ENCODE results near the gene HEPH.
"Not testable (repeated sequence)": the region's sequence is repeated elsewhere in the genome, so short reads cannot be mapped to it uniquely, and the experiment has no call there.

The HEPH gene

GRCh38 chrX:66233209-66233608 is 69.2 kb downstream of the HEPH start:
- DNase-seq = no peak

GRCh38 chrX:66233904-66234303 is 69.9 kb downstream of the HEPH start:
- DNase-seq = not testable (repeated sequence)

- DNase-seq = no peak
These were observed 91.4 kb downstream of the HEPH start for GRCh38 chrX:66255359-66255967.

GRCh38 chrX:66262807-66263206 is 98.8 kb downstream of the HEPH start:
- DNase-seq = no peak
